HG03108 (cell line): Measurements from ENCODE around the gene MEF2B.
A peak's percentile ranks its signal among the peaks of the same experiment; 100 is the strongest.
"Not testable (repeated sequence)": the region's sequence is repeated elsewhere in the genome, so short reads cannot be mapped to it uniquely, and the experiment has no call there.

Experiments
- ATAC-seq: cut with Tn5 transposase; IDR thresholded peaks from one replicate; pipeline ENCODE4 v1.9.1; 2021; ENCODE audit warnings: moderate library complexity; ENCODE audit not compliant: unreplicated experiment

The MEF2B gene

DNA sequence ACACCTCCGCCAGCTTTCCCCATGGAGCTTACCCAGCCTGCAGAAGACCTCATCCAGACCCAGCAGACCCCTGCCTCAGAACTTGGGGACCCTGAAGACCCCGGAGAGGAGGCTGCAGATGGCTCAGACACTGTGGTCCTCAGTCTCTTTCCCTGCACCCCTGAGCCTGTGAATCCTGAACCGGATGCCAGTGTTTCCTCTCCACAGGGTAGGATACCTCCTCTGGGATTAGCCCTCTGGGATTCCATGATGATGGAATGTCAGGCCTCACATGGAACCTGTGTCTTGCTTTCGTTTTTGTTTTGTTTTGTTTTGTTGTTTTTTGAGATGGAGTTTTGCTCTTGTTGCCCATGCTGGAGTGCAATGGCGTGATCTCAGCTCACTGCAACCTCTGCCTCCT is 23.9 kb upstream of the MEF2B start:
- ATAC-seq = no peak

DNA sequence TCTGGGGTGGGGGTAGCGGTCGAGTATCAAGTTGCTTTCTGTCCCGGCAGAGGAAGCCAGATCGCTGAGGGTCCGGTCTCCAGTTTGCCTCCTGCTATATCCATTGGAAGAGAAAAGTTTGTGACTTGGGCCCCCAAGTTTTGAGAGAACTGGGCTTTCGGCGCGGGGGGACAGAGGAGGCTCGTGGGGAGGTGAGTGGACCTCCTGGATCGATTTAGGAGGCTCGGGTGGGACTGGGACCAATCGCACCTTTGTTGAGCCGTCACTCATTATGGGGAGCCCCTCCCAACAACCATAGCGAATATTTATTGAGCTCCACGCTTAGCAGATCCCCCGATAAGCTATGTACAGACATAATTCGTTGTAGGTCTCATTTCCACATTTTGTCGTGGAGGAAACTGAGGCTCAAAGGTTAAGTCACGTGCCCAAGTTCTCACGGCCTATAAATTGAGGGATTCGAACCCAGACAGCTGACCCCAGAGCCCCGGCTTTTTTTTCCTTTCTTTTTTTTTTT is 22.9 kb upstream of the MEF2B start:
- ATAC-seq = no peak

DNA sequence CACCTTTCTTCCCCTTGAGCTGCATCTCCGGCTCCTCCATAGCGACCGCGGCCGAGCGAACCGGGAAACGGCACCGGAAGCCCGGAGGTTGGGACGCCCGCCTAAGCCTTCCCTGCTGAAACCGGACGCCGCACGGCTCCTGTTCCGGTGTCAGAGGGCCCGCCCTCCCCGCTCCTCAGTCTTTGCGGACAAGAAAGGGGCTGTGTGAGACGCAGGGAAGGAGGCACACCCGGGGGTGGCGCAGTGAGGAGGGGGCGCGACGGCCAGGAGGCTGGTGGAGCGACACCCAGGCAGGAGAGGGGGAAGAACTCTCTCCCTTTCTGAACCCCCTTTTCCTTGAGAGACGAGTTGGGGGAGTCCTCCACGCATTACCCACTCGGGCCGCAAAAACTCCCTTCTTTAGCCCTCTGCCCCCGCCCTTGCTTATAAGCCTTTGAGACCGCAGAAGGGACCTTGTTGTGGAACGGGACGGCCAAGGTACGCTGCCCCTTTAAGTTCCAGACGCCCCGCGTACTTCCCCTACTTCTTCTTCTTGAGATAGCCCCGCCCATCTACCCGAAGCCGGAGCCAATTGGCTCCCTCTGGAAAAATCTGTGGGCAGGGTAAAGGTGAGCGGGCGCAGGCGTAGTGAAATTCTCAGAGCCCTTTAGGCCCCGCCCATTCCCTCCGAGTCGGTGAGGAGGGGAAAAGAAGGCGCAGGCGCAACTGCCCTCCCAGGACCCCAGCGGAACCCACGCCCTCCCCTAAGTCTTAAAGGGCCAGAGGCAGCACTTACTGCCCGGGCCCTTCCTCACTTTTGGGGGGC is 22.2 kb upstream of the MEF2B start, which contains the start of the genes BORCS8 and RFXANK:
Gene BORCS8 (minus strand): TSS at position 75 of the 805 bp plus-strand sequence. CDS start 35 bp downstream, at position 40.
Gene RFXANK (plus strand): TSS at position 181 of the 805 bp plus-strand sequence. CDS start 1,689 bp downstream, outside the sequence.
- peak; percentile 86 for ATAC-seq

DNA sequence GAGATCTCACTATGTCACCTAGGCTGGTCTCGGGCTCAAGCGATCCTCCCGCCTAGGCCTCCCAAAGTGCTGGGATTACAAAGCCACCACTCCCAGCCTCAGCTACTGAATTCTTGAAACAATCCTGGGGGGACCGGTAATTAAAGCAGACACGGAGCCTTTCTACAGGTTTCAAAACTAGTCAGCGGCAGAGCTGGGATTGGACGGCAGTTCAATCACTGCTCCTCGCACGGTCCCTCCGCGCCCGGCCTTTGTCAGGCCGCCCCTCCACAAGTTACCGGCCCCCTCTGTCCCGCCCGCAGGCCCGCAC is 21.7 kb upstream of the MEF2B start:
- no peak for ATAC-seq

- ATAC-seq = no peak
These were observed 16.7 kb upstream of the MEF2B start for GRCh38 chr19:19186742-19187141.

DNA sequence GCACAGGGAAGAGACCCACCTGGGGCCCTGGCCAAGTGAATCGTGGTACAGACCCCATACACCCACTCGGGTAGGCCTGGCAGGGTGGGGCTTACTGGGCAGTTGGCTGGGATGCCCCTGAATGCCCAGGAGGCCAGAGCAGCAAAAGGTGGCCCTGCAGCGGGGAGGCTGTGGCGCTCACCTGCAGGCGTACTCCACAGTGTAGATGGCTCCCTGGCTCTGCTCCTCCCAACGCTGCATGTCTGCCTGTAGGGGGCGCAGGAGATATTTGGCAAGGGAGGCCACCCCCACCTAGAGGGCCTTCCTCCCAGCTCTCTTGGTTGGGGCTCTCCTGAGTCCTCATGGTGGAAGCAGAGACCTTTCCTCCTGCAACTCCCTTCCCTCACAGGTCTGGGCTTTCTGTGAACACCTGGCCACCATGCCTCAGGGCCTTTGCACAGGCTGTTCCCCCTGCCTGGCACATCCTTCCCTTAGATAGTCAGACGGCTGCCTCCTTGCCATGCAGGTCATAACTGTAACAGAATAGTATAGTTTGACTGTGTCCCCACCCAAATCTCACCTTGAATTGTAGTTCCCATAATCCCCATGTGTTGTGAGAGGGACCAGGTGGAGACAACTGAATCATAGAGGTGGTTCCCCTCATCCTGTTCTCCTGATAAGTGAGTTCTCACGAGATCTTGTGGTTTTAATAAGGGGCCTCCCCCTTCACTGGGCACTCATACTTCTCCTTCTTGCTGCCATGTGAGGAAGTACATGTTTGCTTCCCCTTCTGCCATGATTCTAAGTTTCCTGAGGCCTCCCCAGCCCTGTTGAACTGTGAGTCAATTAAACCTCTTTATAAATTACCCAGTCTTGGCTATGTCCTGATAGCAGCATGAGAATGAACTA is 16.0 kb upstream of the MEF2B start:
- ATAC-seq = no peak

- ATAC-seq = no peak
These were observed 11.5 kb upstream of the MEF2B start for GRCh38 chr19:19181488-19181998.

- no peak for ATAC-seq
These were observed 9.7 kb upstream of the MEF2B start for GRCh38 chr19:19179548-19180441.

DNA sequence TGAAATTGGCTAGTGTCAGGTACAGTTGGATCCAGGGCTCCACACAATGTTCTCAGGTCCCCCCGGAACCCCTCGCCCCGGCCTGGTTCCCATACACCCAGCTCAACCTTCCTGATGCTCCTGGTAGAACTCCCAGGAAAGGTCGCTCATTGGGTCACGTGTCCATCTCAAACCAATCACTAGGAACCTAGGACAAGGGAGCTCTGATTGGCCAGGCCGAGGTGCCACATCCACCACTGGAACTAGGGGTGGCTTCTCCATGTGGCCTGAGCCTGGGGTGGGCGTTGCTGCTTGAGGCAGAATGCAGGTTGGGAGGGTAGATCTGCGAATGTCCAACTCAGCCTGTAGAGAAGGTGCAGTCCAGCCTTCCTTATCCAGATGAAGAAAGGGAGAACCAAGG is 6.9 kb upstream of the MEF2B start:
- no peak for ATAC-seq

DNA sequence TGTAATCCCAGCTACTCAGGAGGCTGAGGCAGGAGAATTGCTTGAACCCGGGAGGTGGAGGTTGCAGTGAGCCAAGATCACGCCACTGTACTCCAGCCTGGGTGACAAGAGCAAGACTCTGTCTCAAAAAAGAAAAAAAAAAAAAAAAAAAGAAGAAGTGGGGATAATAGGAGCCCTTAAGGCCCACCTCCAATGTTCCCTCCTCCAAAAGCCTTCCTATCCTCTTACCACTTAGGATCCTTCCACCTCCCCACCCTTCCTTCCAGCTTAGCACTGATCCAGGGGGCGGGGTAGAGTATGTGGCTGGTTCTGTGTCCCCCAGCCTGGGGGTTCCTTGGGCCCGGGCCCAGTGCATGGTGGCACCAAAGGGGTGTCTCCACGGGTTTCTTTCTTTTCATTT is 3.2 kb upstream of the MEF2B start:
- not testable (repeated sequence) for ATAC-seq

DNA sequence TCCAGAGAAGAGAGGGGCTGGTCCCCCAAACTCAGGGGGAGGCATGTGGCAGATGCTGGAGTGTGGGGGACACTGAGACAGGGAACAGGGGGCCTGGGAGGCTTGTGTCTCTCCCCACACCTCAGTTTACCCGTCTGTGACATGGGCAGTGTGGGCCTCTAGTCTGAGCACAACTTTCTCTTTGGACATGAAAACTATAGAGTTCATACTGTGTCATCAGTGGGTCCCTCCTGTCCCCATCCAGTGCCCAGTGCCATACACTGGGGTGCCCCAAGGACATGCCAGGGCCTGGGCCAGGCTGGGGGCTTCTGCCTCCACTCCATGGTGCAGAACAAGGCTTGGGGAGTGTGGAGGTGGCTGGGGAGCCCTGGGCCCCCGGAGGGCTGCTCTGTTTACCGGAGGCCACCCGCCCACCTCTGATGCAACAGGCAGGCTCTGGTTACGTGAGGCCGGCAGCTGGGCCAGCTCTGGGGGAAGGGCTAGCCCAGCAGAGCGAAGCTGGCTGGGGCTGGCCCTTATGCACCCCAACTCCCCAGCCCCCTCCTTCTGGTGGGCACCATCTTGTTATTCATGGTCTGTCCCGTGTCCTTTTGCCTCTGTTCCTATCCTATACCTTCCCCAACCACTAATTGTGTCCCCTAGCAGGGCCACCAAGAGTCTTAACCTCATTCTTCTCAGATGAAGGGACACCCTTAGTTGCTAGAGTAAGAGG is 1.9 kb upstream of the MEF2B start:
- ATAC-seq = no peak

GRCh38 chr19:19170873-19171672 is 1.0 kb upstream of the MEF2B start:
- no peak for ATAC-seq

DNA sequence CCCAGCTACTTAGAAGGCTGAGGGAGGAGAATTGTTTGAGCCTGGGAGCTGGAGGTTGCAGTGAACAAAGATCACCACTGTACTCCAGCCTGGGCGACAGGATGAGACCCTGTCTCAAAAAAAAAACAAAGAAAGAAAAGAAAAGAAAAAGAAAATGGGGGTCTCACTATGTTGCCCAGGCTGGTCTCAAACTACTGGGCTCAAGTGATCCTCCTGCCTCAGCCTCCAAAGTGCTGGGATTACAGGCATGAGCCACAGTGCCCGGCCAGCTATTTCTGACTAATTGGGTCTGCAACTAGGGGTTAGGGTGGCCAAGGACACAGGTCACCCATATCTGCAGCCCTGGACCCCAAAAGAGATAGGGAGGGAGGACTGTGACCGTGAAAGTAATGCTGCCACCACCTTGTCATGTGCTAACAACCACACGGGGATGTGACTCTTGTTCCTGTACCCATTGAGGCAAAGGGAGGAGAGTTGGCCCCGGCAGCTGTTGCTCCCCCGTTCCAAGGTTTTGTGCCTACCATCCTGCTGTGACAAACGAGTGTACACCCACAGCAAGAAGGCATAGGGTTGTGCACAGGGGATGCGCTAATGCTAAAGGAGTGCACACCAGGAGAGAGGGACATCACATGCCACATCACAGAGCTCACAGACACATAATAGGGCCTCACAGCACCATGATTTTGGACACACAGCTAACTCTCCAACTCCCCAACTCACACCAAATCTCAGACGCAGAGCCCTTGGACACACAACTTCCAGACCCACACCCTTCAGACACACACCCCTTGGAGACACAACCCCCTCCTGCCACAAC is 619 bp downstream of the MEF2B start:
- ATAC-seq = no peak

DNA sequence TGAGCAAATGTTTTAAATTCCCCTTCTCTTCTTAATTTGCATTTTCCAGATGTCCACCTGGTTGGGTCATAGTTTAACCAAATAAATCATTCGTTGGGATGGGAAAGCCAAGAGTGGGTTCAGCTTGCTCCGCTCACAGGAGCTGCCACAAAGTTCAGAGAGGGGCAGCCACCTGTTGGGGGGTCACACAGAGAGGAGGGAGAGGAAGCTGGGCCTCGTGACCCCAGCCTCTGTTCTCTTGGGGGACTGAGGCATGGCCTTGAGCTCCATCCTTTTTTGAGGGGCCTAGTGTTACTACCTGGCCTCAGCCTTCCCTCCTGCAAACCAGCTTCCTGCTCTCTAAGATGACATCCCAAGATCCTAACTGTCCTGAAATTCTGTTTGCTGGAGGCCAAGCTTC is 2.5 kb downstream of the MEF2B start:
- no peak for ATAC-seq

DNA sequence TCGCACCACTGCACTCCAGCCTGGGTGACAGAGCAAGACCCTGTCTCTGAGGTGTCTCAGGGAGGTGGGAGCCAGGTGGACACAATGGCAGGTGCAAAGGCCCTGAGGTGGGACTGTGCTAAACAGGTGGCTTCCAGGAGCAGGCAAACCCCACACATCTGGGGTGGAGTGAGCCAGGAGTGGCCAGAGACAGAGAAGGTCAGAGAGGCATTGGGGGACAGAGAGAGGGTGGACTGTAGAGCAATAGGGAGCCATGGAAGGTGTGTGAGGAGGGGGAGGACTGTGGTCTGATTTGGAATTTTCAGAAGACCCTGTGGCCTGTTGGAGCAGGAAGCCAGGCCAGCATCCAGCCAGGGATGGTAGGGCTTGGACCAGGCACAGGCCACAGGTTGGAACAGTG is 4.7 kb downstream of the MEF2B start:
- ATAC-seq = no peak

DNA sequence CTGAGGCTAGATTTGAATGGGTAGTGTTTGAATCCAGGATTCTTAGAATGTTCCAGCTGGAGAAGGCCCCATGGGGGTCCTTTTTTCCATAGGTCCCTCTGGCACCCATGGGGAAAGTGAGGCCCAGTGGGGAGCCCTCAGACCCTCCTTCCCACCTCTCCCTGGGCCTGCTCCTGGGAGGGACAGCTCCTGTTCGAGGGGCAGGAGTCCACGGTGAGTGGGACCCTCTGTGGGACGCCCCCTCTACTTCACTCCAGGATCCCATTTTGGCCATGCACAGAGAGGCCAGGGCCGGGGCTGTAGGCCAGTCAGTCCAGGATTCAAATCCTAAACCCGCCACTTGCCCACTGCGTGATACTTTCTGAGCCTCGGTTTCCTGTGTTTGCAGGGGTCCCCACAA is 7.6 kb downstream of the MEF2B start:
- no peak for ATAC-seq

GRCh38 chr19:19160461-19161035 is 9.5 kb downstream of the MEF2B start:
- ATAC-seq = no peak

DNA sequence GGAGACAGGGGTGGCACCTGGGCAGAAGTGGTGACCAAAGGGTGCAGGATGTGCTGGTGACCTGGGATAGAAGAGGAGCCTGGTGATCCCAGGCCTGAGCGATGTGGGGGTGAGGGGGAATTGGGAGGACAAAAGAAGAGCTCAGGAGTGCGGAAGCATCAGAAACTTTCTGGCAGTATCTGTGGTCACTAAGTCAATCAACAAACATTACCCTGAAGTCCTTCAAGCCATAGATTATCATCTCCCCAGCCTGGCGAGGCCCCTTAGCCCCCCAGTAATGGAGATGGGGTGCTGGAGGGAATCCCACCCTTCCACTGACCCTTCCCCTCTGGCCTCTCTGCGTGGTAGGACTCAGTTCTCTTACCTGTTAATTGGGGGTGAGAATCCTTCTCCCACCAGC is 10.5 kb downstream of the MEF2B start:
- ATAC-seq = no peak
